ENCODE results near the gene MYO5B. TPM values are rescaled to one million over a fixed set of nuclear protein-coding genes. Genes with fewer than 3 reads are reported as not detected.

The MYO5B gene
- total RNA-seq, 2 experiments from 2014 or later = 0.18 to 0.23 TPM

DNA sequence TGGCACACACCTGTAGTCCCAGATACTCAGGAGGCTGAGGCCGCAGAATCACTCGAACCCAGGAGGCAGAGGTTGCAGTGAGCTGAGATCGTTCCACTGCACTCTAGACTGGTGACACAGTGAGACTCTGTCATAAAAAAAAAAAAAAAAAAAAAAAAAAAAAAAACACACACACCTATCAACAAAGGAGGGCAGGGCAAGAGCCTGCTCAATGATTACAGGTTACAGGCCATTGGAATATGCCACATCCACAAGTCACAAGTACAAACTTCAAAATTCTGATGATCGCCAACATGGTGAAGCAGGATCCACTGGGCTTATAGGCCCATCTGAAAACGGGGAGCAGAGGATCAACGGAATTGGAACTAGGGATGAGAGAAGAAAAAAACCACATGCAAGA, 6.3 kb downstream of the MYO5B start:
- Mint-ChIP-seq H3K27ac (no peak overlapping the region), H3K9me3 (ENCODE audit: low read depth) (no peaks in the 10 kb centered on the region), H3K27me3 (peaks cover 37% of the 10 kb centered on the region), H3K4me3 (no peak overlapping the region), H3K4me1 (peaks cover 18% of the 10 kb centered on the region), H3K36me3 (ENCODE audit: low read depth) (no peaks in the 10 kb centered on the region)
- no peak for ATAC-seq
- no peak for DNase-seq
- ChIA-PET CTCF (interaction anchor here (1.2 to 4.6 kb wide), 2 partner anchors 14 to 168 kb away, joined by 4 to 21 read pairs; no protein-coding TSS in a partner anchor), POLR2A (no interaction called here)
- intact Hi-C loops (cut with DNase I, micrococcal nuclease) = no loop called here

DNA sequence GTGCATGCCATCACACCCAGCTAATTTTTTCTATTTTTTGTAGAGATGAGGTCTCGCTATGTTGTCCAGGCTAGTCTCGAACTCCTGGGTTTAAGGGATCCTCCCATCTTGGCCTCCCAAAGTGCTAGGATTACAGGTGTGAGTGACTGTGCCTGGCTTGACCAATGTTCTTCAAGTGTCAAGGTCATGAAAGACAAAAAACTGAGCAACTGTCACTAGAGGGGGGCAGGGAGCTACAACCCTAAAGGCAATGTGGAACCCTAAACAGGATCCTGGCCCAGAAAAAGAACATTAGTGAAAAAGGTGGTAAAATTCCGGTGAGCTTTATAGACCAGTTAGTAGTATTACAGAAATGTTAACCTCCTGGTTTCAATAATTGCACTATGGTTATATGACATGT, 7.3 kb downstream of the MYO5B start:
- H3K4me1 Mint-ChIP-seq = peaks cover 18% of the 10 kb centered on the region
- no peak overlapping the region for H3K27ac Mint-ChIP-seq
- intact Hi-C loops (cut with DNase I, micrococcal nuclease) = no loop called here
- CTCF ChIA-PET = interaction anchor here (2.0 to 4.6 kb wide), 2 partner anchors 8 to 15 kb away, joined by 7 to 21 read pairs; partner anchors contain the start of gene MYO5B
- POLR2A ChIA-PET = no interaction called here
- H3K36me3 Mint-ChIP-seq (ENCODE audit: low read depth) = no peaks in the 10 kb centered on the region
- DNase-seq (no peak), ATAC-seq (no peak)
- H3K27me3 Mint-ChIP-seq = peaks cover 30% of the 10 kb centered on the region
- H3K9me3 Mint-ChIP-seq (ENCODE audit: low read depth) = no peaks in the 10 kb centered on the region
- H3K4me3 Mint-ChIP-seq = no peak overlapping the region

DNA sequence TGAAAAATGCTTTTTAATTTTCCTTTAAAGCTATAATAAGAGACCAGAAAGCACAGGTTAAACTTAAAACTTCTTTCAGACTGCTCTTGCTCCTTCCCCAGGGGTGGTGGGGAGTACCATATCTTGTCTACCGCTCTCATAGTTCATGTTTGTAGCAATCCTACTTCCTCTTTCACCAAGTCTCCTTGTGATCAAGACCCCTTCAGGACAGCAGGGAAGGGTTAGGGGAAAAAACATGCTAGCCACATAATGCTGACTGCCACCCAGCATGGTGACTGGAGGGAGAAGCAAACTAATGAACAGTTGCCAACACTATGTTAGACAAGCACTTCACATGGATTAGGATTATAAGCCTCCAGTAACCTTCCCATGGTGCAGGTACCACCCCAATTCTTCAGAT, 8.6 kb downstream of the MYO5B start:
- Mint-ChIP-seq H3K4me3 (no peak overlapping the region), H3K27me3 (peaks cover 26% of the 10 kb centered on the region), H3K4me1 (peaks cover 18% of the 10 kb centered on the region), H3K36me3 (ENCODE audit: low read depth) (no peaks in the 10 kb centered on the region), H3K9me3 (ENCODE audit: low read depth) (no peaks in the 10 kb centered on the region), H3K27ac (no peak overlapping the region)
- intact Hi-C loops (cut with DNase I, micrococcal nuclease) = no loop called here
- ChIA-PET CTCF (interaction anchor here (2.0 to 4.6 kb wide), 2 partner anchors 9 to 16 kb away, joined by 7 to 21 read pairs; partner anchors contain the start of gene MYO5B), POLR2A (no interaction called here)
- DNase-seq (no peak), ATAC-seq (no peak)

DNA sequence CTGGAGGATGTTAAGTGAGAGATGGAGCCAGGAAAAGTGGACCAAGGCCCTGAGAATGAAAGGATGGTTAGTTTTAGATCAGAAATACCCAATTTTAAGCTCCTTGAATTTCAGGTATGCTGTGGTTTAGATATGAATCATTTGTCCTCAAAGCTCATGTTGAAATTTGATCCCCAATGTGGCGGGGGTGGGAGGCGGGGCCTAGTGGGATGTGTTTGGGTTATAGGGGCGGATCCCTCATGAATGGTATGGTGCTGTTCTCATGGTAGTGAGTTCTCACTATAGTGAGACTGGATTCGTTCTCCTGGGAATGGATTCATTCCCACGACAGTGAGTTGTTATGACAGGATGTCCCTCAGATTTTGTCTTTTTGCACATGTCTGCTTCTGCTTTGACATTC, 11.4 kb downstream of the MYO5B start:
- CTCF ChIA-PET = no interaction called here
- POLR2A ChIA-PET = no interaction called here
- intact Hi-C loops (cut with DNase I, micrococcal nuclease) = no loop called here
- peaks cover 10% of the 10 kb centered on the region for H3K27me3 Mint-ChIP-seq
- no peaks in the 10 kb centered on the region for H3K4me1 Mint-ChIP-seq
- no peak for ATAC-seq
- H3K36me3 Mint-ChIP-seq (ENCODE audit: low read depth) = no peaks in the 10 kb centered on the region
- no peaks in the 10 kb centered on the region for H3K9me3 Mint-ChIP-seq (ENCODE audit: low read depth)
- no peak overlapping the region for H3K4me3 Mint-ChIP-seq
- DNase-seq = peak; percentile 25
- no peak overlapping the region for H3K27ac Mint-ChIP-seq

DNA sequence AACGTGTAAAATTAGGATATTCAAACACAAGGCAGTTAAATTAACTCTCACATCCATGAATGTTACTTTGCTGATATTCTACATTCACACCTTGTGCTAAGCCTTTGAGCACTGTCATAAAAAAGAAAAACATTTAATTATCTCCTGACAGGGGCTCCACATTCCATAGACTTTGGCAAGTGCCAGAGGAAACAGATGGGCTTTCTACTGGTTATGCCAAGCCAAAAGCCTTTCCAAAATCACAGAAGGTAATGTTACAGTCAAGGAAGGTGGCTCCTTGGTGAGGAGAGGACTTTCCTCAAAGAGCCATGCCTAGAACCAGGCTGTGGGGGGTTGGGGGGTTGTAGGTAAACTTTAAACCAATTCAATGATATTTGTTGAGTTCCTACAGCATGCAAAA, 12.4 kb downstream of the MYO5B start:
- H3K36me3 Mint-ChIP-seq (ENCODE audit: low read depth) = no peaks in the 10 kb centered on the region
- no peaks in the 10 kb centered on the region for H3K4me1 Mint-ChIP-seq
- H3K27me3 Mint-ChIP-seq = peaks cover 15% of the 10 kb centered on the region
- intact Hi-C loops (cut with DNase I, micrococcal nuclease) = no loop called here
- ATAC-seq = no peak
- H3K27ac Mint-ChIP-seq = no peak overlapping the region
- ChIA-PET POLR2A (no interaction called here), CTCF (no interaction called here)
- no peak for DNase-seq
- H3K4me3 Mint-ChIP-seq = no peak overlapping the region
- no peaks in the 10 kb centered on the region for H3K9me3 Mint-ChIP-seq (ENCODE audit: low read depth)

DNA sequence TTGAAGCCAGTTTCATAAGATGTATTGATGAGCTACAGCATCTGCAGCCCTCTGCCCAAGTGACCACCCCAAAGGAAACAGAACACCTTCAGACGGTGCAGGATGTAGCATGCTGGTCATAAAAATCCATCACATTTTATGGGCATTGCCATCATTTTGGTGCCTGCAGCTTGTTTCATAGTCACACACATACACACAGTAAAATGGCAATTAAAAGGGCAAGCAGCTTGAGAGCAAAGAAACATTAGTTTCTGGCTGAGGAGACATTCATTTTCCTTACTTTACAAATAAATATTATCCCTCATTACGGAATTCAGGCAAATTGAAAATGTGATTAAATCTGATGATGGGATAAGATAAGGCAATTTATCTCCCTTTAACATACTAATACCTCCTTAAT, 13.4 kb downstream of the MYO5B start:
- intact Hi-C loops (cut with DNase I, micrococcal nuclease) = no loop called here
- H3K4me1 Mint-ChIP-seq = no peaks in the 10 kb centered on the region
- H3K27me3 Mint-ChIP-seq = peaks cover 17% of the 10 kb centered on the region
- no peaks in the 10 kb centered on the region for H3K9me3 Mint-ChIP-seq (ENCODE audit: low read depth)
- CTCF ChIA-PET = no interaction called here
- H3K27ac Mint-ChIP-seq = no peak overlapping the region
- POLR2A ChIA-PET = no interaction called here
- DNase-seq (no peak), ATAC-seq (no peak)
- H3K4me3 Mint-ChIP-seq = no peak overlapping the region
- no peaks in the 10 kb centered on the region for H3K36me3 Mint-ChIP-seq (ENCODE audit: low read depth)

DNA sequence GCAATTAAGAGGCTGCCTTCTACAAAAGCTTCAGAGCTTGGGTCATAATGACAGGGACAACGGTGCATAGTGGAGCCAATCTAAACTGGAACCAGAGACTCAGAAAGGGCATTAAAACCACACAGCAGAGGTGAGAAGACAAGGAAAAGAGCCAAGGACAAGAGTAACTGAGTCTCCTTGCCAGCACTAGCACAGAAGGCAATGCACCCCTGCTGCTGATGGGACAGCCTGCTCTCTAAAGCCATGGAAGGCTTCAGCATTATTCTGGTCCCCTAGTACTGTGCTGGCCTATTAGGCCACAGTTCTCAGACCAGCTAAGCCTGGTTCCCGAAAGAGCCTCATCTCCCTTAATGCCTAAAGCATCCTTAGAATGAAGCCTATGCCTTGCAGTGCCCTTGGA, 15.5 kb downstream of the MYO5B start:
- Mint-ChIP-seq H3K27ac (no peak overlapping the region), H3K4me1 (no peaks in the 10 kb centered on the region), H3K27me3 (peaks cover 22% of the 10 kb centered on the region), H3K4me3 (no peak overlapping the region), H3K36me3 (ENCODE audit: low read depth) (no peaks in the 10 kb centered on the region), H3K9me3 (ENCODE audit: low read depth) (no peaks in the 10 kb centered on the region)
- ChIA-PET CTCF (interaction anchor here (0.5 kb wide), 1 partner anchor 463 kb away, joined by 3 read pairs; no protein-coding TSS in a partner anchor), POLR2A (no interaction called here)
- no peak for DNase-seq
- intact Hi-C loops (cut with DNase I, micrococcal nuclease) = no loop called here
- ATAC-seq = no peak

DNA sequence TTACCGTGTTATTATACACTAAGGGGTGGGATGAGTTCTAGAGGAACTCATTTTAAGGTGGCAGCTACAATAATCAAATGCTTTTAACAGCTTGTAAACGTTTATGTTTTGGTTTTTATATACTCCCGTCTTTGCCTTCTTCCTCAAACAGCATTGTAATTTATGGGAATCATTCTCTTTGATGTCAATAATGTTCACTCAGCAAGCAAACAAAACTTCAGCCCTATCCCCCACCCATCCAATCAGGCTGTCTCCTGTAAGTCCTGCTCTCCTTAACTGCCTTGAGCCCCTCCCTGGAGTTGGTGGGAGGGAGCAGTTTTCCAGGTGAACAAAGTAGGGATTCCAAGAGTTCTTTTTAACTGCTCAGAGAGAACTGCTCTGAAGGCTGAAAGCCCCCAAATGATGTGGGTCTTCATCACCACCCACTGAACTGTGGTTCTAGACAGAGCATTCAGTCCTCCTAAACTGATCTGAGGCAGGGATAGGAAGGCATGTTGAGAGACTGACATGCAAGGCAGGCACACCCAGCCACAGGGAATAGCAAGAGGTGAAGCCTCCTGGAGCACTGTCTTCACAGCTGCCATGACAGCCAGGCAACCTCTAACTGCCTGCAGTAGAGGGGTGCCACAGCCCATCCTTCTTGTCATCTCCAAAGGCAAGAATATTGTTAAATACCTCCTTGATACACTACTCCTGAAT, 17.5 kb downstream of the MYO5B start:
- intact Hi-C loops (cut with DNase I, micrococcal nuclease) = no loop called here
- no peak overlapping the region for H3K4me3 Mint-ChIP-seq
- peaks cover 22% of the 10 kb centered on the region for H3K27me3 Mint-ChIP-seq
- no peaks in the 10 kb centered on the region for H3K9me3 Mint-ChIP-seq (ENCODE audit: low read depth)
- DNase-seq = no peak
- no peak overlapping the region for H3K27ac Mint-ChIP-seq
- ChIA-PET CTCF (interaction anchor here (0.9 to 1.0 kb wide), 2 partner anchors 15 to 27 kb away, joined by 3 read pairs; no protein-coding TSS in a partner anchor), POLR2A (no interaction called here)
- no peaks in the 10 kb centered on the region for H3K36me3 Mint-ChIP-seq (ENCODE audit: low read depth)
- peaks cover 2% of the 10 kb centered on the region for H3K4me1 Mint-ChIP-seq
- no peak for ATAC-seq

DNA sequence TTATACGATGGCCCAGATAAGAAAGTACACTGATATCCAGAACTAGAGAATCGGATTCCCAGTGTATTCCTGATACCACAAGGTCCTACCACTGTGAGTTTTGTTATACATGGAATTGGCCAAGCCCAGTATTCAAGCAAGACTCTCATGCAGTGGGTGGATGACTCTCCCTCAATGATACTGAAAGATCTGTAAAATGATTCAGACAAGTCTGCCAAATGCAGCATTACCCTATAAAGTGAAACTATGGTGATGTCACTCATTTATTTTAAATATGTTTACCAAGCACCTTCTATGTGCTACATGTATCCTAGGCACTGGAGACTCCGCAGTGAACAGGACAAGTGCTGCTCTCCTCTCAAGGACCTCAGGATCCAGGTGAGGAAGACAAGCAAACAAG, 22.6 kb downstream of the MYO5B start:
- ChIA-PET POLR2A (no interaction called here), CTCF (no interaction called here)
- DNase-seq (no peak), ATAC-seq (peak; percentile 88)
- peaks cover 3% of the 10 kb centered on the region for H3K4me1 Mint-ChIP-seq
- H3K9me3 Mint-ChIP-seq (ENCODE audit: low read depth) = no peaks in the 10 kb centered on the region
- peaks cover 12% of the 10 kb centered on the region for H3K27me3 Mint-ChIP-seq
- no peak overlapping the region for H3K4me3 Mint-ChIP-seq
- no peaks in the 10 kb centered on the region for H3K36me3 Mint-ChIP-seq (ENCODE audit: low read depth)
- intact Hi-C loops (cut with DNase I, micrococcal nuclease) = no loop called here
- H3K27ac Mint-ChIP-seq = no peak overlapping the region

DNA sequence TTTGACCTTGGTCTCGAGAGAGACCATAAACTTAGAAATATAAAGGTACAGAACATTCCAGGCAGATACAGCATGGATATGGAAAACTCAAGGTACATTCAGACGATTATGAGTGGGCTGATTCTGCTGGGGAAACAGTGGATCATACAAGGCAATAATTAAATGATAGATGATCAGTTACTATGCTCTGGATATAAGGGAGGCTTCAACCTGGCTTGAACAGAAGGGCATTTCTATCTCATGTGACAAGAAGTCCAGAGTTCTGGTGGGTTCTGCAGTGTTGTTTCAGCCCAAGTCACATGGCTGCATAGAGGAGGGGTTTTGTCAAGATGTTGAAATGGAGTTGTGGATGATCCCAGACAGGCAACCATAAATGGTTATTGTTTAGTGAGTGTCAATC, 23.5 kb downstream of the MYO5B start:
- no peak for ATAC-seq
- no peak overlapping the region for H3K4me3 Mint-ChIP-seq
- H3K9me3 Mint-ChIP-seq (ENCODE audit: low read depth) = no peaks in the 10 kb centered on the region
- H3K36me3 Mint-ChIP-seq (ENCODE audit: low read depth) = no peaks in the 10 kb centered on the region
- ChIA-PET CTCF (no interaction called here), POLR2A (no interaction called here)
- intact Hi-C loops (cut with DNase I, micrococcal nuclease) = no loop called here
- no peak overlapping the region for H3K27ac Mint-ChIP-seq
- DNase-seq = no peak
- peaks cover 3% of the 10 kb centered on the region for H3K4me1 Mint-ChIP-seq
- H3K27me3 Mint-ChIP-seq = peaks cover 14% of the 10 kb centered on the region

DNA sequence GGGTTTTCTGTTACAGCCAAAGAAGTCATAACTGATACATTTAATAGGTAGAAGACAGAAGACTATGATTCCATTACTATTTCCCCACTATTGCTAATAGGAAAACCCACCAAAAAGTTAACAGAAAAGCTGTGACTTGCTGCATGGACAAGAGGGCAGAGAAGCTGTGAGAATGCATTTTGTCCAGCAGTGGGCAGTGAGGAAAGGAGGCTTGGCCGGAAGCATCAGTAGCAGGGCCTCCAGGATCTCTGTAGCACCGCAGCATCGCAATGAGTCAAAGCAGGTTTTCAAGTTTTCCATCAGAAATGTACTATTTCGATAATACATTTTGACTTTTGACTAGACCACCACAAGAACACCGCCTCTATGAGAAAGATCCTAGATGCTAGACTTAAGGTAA, 24.9 kb downstream of the MYO5B start:
- no peak overlapping the region for H3K27ac Mint-ChIP-seq
- peaks cover 3% of the 10 kb centered on the region for H3K4me1 Mint-ChIP-seq
- peaks cover 17% of the 10 kb centered on the region for H3K27me3 Mint-ChIP-seq
- intact Hi-C loops (cut with DNase I, micrococcal nuclease) = no loop called here
- no peak for DNase-seq
- H3K9me3 Mint-ChIP-seq (ENCODE audit: low read depth) = no peaks in the 10 kb centered on the region
- H3K4me3 Mint-ChIP-seq = no peak overlapping the region
- no peaks in the 10 kb centered on the region for H3K36me3 Mint-ChIP-seq (ENCODE audit: low read depth)
- POLR2A ChIA-PET = no interaction called here
- ATAC-seq = no peak
- CTCF ChIA-PET = no interaction called here

DNA sequence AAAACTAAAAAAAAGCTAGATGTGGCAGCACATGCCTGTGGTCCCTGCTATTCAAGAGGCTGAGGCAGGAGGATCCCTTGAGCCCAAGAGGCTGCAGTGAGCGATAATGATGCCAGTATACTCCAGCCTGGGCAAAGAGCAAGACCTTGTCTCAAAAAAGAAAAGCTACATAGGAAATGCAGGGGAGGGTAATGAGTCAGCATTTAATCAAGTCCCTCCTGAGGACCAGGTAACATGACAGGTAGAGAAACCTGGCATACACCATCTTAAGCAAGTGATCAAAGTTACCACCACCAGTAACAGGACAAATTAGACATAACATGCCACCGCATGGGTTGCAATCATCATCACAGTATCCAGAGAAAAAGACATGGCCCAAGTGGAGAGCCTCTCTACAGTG, 25.8 kb downstream of the MYO5B start:
- POLR2A ChIA-PET = no interaction called here
- no peak overlapping the region for H3K4me3 Mint-ChIP-seq
- ATAC-seq (no peak), DNase-seq (no peak)
- no peak overlapping the region for H3K27ac Mint-ChIP-seq
- H3K36me3 Mint-ChIP-seq (ENCODE audit: low read depth) = no peaks in the 10 kb centered on the region
- no peaks in the 10 kb centered on the region for H3K9me3 Mint-ChIP-seq (ENCODE audit: low read depth)
- H3K4me1 Mint-ChIP-seq = peaks cover 3% of the 10 kb centered on the region
- intact Hi-C loops (cut with DNase I, micrococcal nuclease) = no loop called here
- H3K27me3 Mint-ChIP-seq = peaks cover 19% of the 10 kb centered on the region
- CTCF ChIA-PET = no interaction called here

Measured in activated CD4-positive, alpha-beta T cell treated with anti-CD3 and anti-CD28 coated beads for 36 hours (primary cell).